Thymus (tissue), 11 donors: ENCODE measurements around the gene PRKG1. TPM values are rescaled to one million over a fixed set of nuclear protein-coding genes. Genes with fewer than 3 reads are reported as not detected.

Source experiments
- DNase-seq, 9 donors: peaks; one replicate each; pipeline ENCODE4 v3.0.0-alpha.2; 2013; ENCODE audit warnings: low spot score in 9 of 9, low read depth in 6 of 9, missing footprints in 1 of 9
- H3K27ac ChIP-seq, 2 donors: one replicate each; pipeline ENCODE4 v1.5.1; 2013; ENCODE audit warnings: control low read depth in 1 of 2, low read depth in 1 of 2, low read length in 1 of 2, mild to moderate bottlenecking in 1 of 2, moderate library complexity in 1 of 2
- H3K27me3 ChIP-seq, 2 donors: one replicate each; pipeline ENCODE4 v1.5.1; 2013; ENCODE audit warnings: low read length in 1 of 2; ENCODE audit not compliant: control insufficient read depth in 2 of 2, insufficient read depth in 1 of 2
- H3K36me3 ChIP-seq, 2 donors: one replicate each; pipeline ENCODE4 v1.5.1; 2013; ENCODE audit warnings: low read length in 1 of 2, mild to moderate bottlenecking in 1 of 2, moderate library complexity in 1 of 2; ENCODE audit not compliant: control insufficient read depth in 2 of 2, insufficient read depth in 2 of 2
- H3K4me1 ChIP-seq, 2 donors: one replicate each; pipeline ENCODE4 v1.5.1; 2013; ENCODE audit warnings: low read length in 2 of 2; ENCODE audit not compliant: control insufficient read depth in 2 of 2, insufficient read depth in 2 of 2
- H3K4me3 ChIP-seq, 2 donors: one replicate each; pipeline ENCODE4 v1.5.1; 2013; ENCODE audit warnings: low read length in 2 of 2, control low read depth in 1 of 2, mild to moderate bottlenecking in 1 of 2
- H3K9me3 ChIP-seq, 2 donors: one replicate each; pipeline ENCODE4 v1.5.1; 2013; ENCODE audit warnings: low read length in 1 of 2, mild to moderate bottlenecking in 1 of 2; ENCODE audit not compliant: control insufficient read depth in 2 of 2, insufficient read depth in 1 of 2
- WGBS: extraction: QIAGEN DNeasy Blood & Tissue Kit; methylation state at CpG from one replicate; pipeline ENCODE4 v1.1.7; 2013; 5-methylcytosine and 5-hydroxymethylcytosine counted together
- polyA plus RNA-seq: library from polyadenylated mRNA; stranded (reverse); fragments of 200-250 nt; gene quantifications from one replicate; pipeline ENCODE4 v1.2.3, GENCODE V29; 2013
- total RNA-seq: library from RNA; stranded (reverse); fragments of 120-200 nt; gene quantifications from one replicate; pipeline ENCODE4 v1.2.4, GENCODE V29; 2013
- donor health status: healthy.

PRKG1 gene
- total and polyA plus RNA-seq, 2 donors = 2.5 to 7.4 TPM

DNA sequence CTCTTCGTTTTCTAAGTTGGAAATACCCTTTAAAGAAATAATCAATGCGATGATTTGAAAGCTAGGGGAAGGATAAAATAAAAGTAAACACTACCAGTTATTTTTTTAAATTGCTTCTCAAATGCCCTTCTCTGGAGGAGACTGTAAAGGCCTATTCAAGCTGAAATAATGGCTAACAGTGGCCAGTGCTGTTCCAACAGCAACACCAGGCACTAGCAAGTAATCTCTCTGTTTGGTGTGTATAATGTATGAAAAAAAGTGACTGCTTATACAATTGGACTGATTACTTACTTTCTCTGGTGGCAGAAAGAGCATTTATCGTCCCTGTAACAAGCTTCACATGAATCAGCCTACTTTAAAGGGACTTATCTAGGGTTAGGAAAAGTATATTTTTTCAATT, 522.4 kb downstream of the PRKG1 start:
- H3K36me3 ChIP-seq = no peaks in the 10 kb centered on the region
- H3K9me3 ChIP-seq = no peaks in the 10 kb centered on the region
- WGBS = 95% methylated on average over 3 of the region's 3 CpGs
- no peak overlapping the region for H3K4me3 ChIP-seq
- no peak overlapping the region for H3K27ac ChIP-seq
- DNase-seq = no peak
- no peaks in the 10 kb centered on the region for H3K4me1 ChIP-seq
- no peaks in the 10 kb centered on the region for H3K27me3 ChIP-seq

DNA sequence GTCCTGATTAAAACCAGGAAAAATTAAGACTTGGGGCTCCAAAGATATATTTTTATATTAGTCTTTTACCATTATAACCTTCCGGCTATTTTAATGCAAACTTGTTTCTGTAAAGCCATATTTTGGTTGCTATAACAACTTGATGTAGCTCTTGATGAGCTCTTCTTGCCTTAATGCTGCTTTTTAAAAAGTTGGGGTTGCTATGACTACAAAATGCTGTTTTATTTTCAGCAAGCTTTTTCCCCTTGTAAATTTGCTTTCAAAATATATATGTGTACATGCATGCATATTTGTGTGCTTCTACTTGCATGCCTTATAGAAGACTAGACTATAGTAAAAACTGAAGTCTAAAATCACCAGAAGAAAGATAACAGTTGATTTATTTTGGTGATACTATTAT, 525.4 kb downstream of the PRKG1 start:
- H3K4me3 ChIP-seq = no peak overlapping the region
- no peaks in the 10 kb centered on the region for H3K36me3 ChIP-seq
- no peak for DNase-seq
- no peaks in the 10 kb centered on the region for H3K4me1 ChIP-seq
- no peaks in the 10 kb centered on the region for H3K9me3 ChIP-seq
- 96% methylated on average over 1 of the region's 1 CpG for WGBS
- H3K27me3 ChIP-seq = no peaks in the 10 kb centered on the region
- no peak overlapping the region for H3K27ac ChIP-seq

DNA sequence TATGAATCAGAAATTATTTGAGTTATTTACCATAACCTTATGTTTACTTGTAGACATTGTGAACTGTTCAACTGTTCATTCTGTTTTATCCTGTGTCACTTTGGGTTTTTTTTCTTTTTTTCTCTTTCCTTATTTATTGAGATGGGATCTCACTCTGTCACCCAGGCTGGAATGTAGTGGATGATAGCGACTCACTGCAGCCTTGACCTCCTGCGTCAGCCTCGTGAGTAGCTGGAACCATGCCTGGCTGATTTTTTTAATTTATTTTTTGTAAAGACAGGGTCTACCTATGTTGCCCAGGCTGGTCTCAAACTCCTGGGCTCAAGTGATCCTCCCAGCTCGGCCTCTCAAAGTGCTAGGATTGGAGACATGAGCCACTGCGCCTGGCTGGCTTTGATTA, 528.0 kb downstream of the PRKG1 start:
- no peaks in the 10 kb centered on the region for H3K9me3 ChIP-seq
- no peaks in the 10 kb centered on the region for H3K27me3 ChIP-seq
- no peak for DNase-seq
- no peak overlapping the region for H3K4me3 ChIP-seq
- no peak overlapping the region for H3K27ac ChIP-seq
- no peaks in the 10 kb centered on the region for H3K4me1 ChIP-seq
- H3K36me3 ChIP-seq = no peaks in the 10 kb centered on the region
- WGBS = 95% methylated on average over 5 of the region's 5 CpGs

DNA sequence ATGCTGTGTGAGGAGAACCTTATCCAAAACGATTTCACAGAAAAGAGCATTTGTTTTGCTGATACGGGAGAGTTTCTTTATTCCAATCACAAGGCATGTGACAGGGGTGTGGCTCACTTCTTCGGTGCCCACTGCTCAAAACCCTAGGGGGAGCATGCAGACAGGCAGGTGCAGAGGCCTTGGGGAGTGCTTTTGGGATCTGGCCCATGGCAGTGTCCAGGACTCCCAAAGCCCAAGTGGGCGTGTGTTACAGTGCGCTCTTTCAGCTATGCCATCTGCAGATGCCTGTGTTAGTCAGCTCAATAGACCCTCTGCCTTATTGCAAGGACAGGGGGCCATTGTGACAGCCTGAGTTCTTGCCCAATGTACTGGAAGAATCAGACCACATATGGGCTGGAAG, 530.3 kb downstream of the PRKG1 start:
- Histone ChIP-seq H3K4me1 (no peaks in the 10 kb centered on the region), H3K27ac (no peak overlapping the region), H3K9me3 (no peaks in the 10 kb centered on the region), H3K27me3 (no peaks in the 10 kb centered on the region), H3K36me3 (no peaks in the 10 kb centered on the region), H3K4me3 (no peak overlapping the region)
- DNase-seq = no peak
- WGBS = 90% methylated on average over 5 of the region's 5 CpGs

DNA sequence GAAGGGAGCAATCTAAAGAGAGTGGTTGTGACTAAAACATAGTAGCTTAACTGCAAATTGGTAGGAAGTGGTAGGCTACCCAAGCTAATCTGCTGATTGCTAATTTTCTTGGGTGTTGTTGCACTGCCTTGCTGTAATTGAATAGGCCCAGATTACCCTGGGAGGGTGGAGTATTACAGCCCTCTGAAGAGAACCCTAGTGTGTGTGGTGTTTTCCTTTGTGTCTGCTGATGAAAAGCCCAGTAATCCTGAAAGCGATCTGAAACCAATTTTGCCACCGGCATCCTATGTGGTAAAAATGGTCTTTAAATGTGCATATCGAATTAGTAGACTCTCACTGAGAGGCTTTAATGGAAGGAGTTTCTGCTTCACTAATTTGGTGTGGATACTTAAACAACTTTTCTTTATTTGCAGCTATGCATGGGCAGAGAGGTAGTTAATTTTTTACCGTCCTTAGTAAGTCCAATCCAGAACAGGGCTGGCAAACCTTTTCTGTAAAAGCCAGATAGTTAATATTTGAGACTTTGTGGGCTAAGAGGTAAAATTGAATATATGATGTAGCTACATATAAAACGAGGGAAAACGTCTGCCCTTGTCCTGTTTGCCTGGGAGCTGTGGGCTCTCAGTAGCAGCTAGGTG, 532.7 kb downstream of the PRKG1 start:
- DNase-seq = no peak
- Histone ChIP-seq H3K9me3 (no peaks in the 10 kb centered on the region), H3K27me3 (no peaks in the 10 kb centered on the region), H3K27ac (no peak overlapping the region), H3K4me3 (no peak overlapping the region), H3K4me1 (no peaks in the 10 kb centered on the region), H3K36me3 (no peaks in the 10 kb centered on the region)
- 96% methylated on average over 6 of the region's 6 CpGs for WGBS

DNA sequence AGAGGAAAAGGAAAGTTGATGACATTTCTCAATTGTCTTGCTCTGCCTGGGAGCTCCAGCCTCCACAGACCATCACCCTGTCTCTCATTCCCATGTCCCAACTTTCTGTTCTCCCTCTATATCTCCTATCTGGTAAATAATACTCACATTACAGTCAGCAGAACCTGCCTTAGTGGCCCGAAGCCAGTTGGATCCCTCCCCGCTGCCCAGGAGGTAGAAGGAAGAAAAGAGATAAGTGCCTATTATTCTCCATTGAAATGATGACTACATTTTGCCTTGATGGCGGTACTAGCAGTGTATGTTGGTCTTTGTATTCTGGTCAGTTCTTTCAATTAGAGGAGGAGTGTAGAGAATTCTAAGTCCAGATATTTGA, 533.2 kb downstream of the PRKG1 start:
- H3K27ac ChIP-seq = no peak overlapping the region
- DNase-seq = no peak
- H3K9me3 ChIP-seq = no peaks in the 10 kb centered on the region
- H3K4me3 ChIP-seq = no peak overlapping the region
- no peaks in the 10 kb centered on the region for H3K36me3 ChIP-seq
- no peaks in the 10 kb centered on the region for H3K27me3 ChIP-seq
- H3K4me1 ChIP-seq = no peaks in the 10 kb centered on the region
- 95% methylated on average over 3 of the region's 3 CpGs for WGBS

DNA sequence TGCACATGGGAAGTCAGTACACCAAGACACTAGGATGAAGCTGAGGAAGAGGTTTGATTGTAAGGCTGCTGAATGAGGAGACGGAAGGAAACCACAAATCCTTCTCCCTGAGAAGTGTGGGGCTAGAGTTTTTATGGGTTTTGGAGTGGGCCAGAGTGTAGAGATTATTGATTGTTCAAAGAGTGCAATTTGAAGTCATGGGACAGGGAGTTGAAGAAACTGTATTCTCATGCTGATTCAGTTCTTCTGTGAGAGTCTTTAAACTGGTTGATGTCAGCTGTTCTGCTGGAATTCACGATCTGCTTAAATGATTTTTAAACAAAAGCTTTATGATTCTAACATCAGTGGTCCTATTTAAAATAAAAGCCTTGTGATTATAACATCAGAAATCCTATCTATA, 533.9 kb downstream of the PRKG1 start:
- 89% methylated on average over 2 of the region's 2 CpGs for WGBS
- Histone ChIP-seq H3K9me3 (no peaks in the 10 kb centered on the region), H3K4me3 (no peak overlapping the region), H3K27me3 (no peaks in the 10 kb centered on the region), H3K27ac (no peak overlapping the region), H3K36me3 (no peaks in the 10 kb centered on the region), H3K4me1 (no peaks in the 10 kb centered on the region)
- no peak for DNase-seq

DNA sequence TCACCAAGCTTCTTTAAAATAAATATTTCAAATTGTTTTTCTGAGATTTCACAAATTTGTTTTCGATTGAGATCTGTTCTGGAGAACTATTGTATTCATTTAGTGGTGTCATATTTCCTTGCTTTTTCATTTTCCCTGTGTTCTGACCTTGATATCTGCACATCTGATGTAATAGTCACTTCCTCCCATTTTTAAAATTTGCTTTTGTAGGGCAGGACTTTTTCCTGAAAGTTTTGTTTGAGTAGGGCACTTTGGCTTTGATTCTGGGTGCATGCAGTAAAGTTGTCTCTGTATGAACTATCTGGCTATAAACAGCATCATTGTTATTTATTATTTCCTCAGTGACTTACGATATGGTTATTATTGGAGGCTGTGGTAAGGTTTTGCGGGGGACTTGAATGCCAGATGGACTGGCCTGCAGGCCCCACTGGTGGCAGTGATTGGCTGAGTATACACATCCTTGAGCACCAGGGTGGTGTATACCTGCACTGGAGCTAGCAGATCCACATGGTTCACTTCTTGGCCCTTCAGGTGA, 541.5 kb downstream of the PRKG1 start:
- Histone ChIP-seq H3K9me3 (peaks cover 0 to 3% of the 10 kb centered on the region in 2 donors), H3K27me3 (no peaks in the 10 kb centered on the region), H3K4me1 (no peaks in the 10 kb centered on the region), H3K4me3 (no peak overlapping the region), H3K36me3 (no peaks in the 10 kb centered on the region), H3K27ac (no peak overlapping the region)
- no peak for DNase-seq
- 95% methylated on average over 3 of the region's 3 CpGs for WGBS

DNA sequence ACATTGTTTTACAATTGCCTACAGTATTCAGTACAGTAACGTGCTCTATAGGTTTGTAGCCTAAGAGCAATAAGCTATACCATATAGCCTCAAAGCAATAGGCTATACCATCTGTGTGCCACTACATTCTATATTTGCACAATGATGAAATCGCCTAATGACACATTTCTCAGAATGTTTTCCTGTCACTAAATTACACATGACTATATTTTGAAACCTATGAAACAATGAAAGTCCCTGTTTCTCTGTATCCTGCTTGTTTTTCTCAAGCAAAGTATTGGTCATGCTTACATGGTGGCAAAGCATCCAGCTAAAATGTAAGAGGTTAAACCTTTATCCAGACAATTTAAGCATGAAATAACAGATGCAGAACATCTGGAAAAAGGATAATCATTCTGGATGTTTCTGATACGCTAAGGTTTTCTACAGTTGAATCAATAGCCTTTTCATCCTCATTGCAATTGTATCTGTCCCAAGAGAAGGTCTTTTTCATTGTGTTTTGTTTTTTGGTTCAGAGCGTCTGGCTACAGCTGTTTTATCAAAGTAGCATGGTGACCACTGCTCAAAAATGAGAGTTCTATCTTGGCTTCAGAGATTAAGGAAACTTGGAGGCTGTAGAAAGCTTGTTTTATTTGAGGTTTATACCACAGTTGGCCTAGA, 543.4 kb downstream of the PRKG1 start:
- Histone ChIP-seq H3K4me1 (no peaks in the 10 kb centered on the region), H3K27me3 (no peaks in the 10 kb centered on the region), H3K9me3 (peaks cover 0 to 3% of the 10 kb centered on the region in 2 donors), H3K4me3 (no peak overlapping the region), H3K36me3 (no peaks in the 10 kb centered on the region), H3K27ac (no peak overlapping the region)
- WGBS = 92% methylated on average over 4 of the region's 4 CpGs
- no peak for DNase-seq
